Osteoblast (primary cell): Measurements from ENCODE around the gene FIGNL2. TPM values are rescaled to one million over a fixed set of nuclear protein-coding genes. Genes with fewer than 3 reads are reported as not detected.
"Not testable (repeated sequence)": the region's sequence is repeated elsewhere in the genome, so short reads cannot be mapped to it uniquely, and the experiment has no call there.

Experiments
- DNase-seq: peaks from one replicate; pipeline ENCODE4 v3.0.0; 2011; ENCODE audit warnings: low spot score, mixed read lengths; ENCODE audit not compliant: insufficient read length; ENCODE audit errors: missing footprints
- H2AFZ ChIP-seq: 2 replicates; pipeline ENCODE4 v1.6.0; 2011; ENCODE audit warnings: mild to moderate bottlenecking, low read length
- H3K27ac ChIP-seq: 2 replicates; pipeline ENCODE4 v1.5.1; 2011; ENCODE audit warnings: mild to moderate bottlenecking, low read depth, low read length, moderate library complexity
- H3K27me3 ChIP-seq: 2 replicates; pipeline ENCODE4 v1.6.0; 2012; ENCODE audit warnings: mild to moderate bottlenecking, control low read depth, inconsistent platforms, low read length, moderate library complexity; ENCODE audit not compliant: insufficient read depth
- H3K36me3 ChIP-seq: 2 replicates; pipeline ENCODE4 v1.5.1; 2011; ENCODE audit warnings: mild to moderate bottlenecking, low read length, control low read depth, moderate library complexity; ENCODE audit not compliant: insufficient read depth
- H3K4me1 ChIP-seq: 2 replicates; pipeline ENCODE4 v1.5.1; 2011; ENCODE audit warnings: mild to moderate bottlenecking, low read length, control low read depth, moderate library complexity; ENCODE audit not compliant: insufficient read depth
- H3K4me2 ChIP-seq: 2 replicates; pipeline ENCODE4 v1.6.0; 2011; ENCODE audit warnings: mild to moderate bottlenecking, low read length; ENCODE audit not compliant: insufficient read depth
- H3K4me3 ChIP-seq: fragments of 200-600 bp; sonication (generic); 3 replicates; pipeline ENCODE4 v1.5.1; 2012; ENCODE audit warnings: mild to moderate bottlenecking, low read length, inconsistent platforms; ENCODE audit not compliant: insufficient read depth
- H3K79me2 ChIP-seq: 2 replicates; pipeline ENCODE4 v1.6.0; 2012; ENCODE audit warnings: mild to moderate bottlenecking, low read length, control low read depth, inconsistent platforms; ENCODE audit not compliant: insufficient read depth
- H3K9me3 ChIP-seq: 2 replicates; pipeline ENCODE4 v1.5.1; 2011; ENCODE audit warnings: low read depth, low read length, control low read depth
- H4K20me1 ChIP-seq: 2 replicates; pipeline ENCODE4 v1.6.0; 2012; ENCODE audit warnings: mild to moderate bottlenecking, low read length, control low read depth; ENCODE audit not compliant: insufficient read depth
- total RNA-seq: library from RNA; depleted of rRNA; stranded (reverse); fragments of >200 nt; gene quantifications from 2 replicates; pipeline ENCODE4 v1.2.3, GENCODE V29; 2012
- TF ChIP-seq, protein P1 (sequence below): IDR thresholded peaks from 2 replicates; pipeline ENCODE4 v1.5.1; 2011; ENCODE audit warnings: mild to moderate bottlenecking, low read depth, low read length, moderate library complexity; ENCODE audit errors: extremely low read depth

FIGNL2 gene
- total RNA-seq, 1 donor, result 0.36 TPM

DNA sequence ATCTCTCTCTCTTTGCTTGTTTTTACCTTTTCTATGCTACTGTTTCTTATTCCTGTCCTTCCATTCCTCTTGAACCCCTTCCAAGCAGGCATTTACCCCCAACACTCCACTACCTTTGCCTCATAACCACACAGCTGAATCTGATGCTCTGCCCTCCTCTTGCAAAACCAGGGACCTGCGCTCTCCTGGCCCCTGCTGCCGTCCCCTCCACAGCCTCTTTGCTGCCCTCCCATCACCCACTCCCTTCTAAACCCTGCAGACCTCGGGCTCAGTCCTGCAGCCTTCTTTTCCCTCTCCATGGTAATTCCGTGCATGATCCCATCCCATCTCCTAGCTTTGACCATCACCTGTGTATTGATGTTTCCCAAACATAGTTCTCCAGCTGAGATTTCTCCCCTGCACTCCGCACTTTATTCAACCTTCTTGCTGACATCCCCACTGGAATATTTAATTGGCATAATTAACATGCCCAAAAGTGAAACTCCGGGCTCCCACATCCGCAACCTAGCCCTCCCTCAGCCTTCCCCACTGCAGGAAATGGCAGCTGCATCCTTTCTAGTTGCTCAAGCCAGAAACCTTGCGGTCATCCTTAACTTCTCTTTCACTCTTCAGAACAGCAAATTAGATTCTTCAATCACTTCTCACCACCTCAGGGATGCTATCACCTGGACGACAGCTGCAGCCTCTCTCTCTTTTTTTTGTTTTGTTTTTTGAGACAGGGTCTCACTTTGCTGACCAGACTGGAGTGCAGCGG is 16.0 kb downstream of the FIGNL2 start:
- H3K4me3 ChIP-seq, result no peak overlapping the region
- H3K4me2 ChIP-seq, result no peak overlapping the region
- H3K9me3 ChIP-seq, result no peaks in the 10 kb centered on the region
- no peaks in the 10 kb centered on the region for H3K36me3 ChIP-seq
- TF ChIP-seq, protein P1, sequence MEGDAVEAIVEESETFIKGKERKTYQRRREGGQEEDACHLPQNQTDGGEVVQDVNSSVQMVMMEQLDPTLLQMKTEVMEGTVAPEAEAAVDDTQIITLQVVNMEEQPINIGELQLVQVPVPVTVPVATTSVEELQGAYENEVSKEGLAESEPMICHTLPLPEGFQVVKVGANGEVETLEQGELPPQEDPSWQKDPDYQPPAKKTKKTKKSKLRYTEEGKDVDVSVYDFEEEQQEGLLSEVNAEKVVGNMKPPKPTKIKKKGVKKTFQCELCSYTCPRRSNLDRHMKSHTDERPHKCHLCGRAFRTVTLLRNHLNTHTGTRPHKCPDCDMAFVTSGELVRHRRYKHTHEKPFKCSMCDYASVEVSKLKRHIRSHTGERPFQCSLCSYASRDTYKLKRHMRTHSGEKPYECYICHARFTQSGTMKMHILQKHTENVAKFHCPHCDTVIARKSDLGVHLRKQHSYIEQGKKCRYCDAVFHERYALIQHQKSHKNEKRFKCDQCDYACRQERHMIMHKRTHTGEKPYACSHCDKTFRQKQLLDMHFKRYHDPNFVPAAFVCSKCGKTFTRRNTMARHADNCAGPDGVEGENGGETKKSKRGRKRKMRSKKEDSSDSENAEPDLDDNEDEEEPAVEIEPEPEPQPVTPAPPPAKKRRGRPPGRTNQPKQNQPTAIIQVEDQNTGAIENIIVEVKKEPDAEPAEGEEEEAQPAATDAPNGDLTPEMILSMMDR, result no peak
- no peaks in the 10 kb centered on the region for H4K20me1 ChIP-seq
- H3K4me1 ChIP-seq, result peaks cover 7% of the 10 kb centered on the region
- DNase-seq, result peak; percentile 25
- no peak overlapping the region for H2AFZ ChIP-seq
- H3K27me3 ChIP-seq, result peaks cover 46% of the 10 kb centered on the region
- H3K27ac ChIP-seq, result no peak overlapping the region
- no peaks in the 10 kb centered on the region for H3K79me2 ChIP-seq

DNA sequence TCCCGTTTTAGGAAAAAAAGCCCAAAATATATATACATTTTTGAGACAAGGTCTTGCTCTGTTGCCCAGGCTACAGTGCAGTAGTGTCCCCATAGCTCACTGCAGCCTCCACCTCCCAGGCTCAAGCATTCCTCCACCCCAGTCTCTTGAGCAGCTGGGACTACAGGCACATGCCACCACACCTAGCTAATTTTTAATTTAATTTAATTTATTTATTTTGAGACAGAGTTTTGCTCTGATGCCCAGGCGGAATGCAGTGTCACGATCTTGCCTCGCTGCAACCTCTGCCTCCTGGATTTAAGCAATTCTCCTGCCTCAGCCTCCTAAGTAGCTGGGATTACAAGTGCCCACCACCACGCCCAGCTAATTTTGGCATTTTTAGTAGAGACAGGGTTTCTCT is 16.7 kb downstream of the FIGNL2 start:
- H3K36me3 ChIP-seq, H3K9me3 ChIP-seq, H3K4me2 ChIP-seq, H3K4me1 ChIP-seq, H3K79me2 ChIP-seq, H3K27ac ChIP-seq, H2AFZ ChIP-seq, DNase-seq, H3K4me3 ChIP-seq, H4K20me1 ChIP-seq: not testable (repeated sequence)
- peaks cover 46% of the 10 kb centered on the region for H3K27me3 ChIP-seq

DNA sequence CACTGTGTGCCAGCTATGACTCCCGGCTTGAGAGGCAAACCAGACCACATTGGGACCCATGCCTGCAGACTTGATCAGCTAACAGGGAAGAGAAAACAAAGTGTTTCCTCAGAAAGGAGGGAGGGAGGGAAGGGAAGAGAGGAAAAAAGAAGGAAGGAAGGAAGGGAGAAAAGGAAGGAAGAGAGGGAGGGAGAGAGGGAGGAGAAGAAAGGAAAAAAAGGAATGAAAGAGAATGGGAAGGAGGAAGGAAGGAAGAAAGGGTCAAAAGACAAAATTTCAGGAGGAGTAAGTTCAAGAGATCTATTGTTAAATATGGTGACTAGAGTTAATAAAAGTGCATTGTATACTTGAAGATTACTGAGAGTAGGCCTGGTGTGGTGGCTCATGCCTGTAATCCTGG is 18.9 kb downstream of the FIGNL2 start:
- DNase-seq, result no peak
- Histone ChIP-seq H2AFZ (no peak overlapping the region), H3K27ac (no peak overlapping the region), H3K9me3 (no peaks in the 10 kb centered on the region), H3K4me2 (no peak overlapping the region), H4K20me1 (no peaks in the 10 kb centered on the region), H3K27me3 (peaks cover 36% of the 10 kb centered on the region), H3K4me3 (no peak overlapping the region), H3K79me2 (no peaks in the 10 kb centered on the region), H3K4me1 (peaks cover 7% of the 10 kb centered on the region), H3K36me3 (no peaks in the 10 kb centered on the region)
- TF ChIP-seq, protein P1, result no peak

DNA sequence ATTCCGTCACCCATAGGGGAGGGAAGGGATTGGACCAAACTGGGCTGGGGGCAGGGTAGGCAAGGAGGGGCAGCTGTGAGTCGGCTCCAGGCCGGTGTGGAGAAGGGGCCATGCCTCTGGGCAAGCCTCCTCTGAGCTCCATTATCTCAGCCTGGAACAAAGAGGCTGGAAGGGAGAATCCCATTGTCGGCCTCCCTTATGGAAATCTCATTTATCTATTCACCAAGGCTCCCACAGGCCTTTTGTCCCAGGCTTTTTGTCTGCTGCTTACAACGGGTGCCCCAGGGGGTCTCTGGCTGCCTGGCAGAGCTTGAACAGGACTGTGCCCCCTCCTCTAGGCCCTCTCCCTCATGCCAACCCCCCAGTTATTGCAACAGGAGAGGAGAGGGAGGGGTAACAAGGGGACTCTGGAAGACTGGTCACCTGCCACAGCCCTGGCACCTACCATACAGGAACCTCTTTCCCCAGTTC is 19.5 kb downstream of the FIGNL2 start:
- Histone ChIP-seq H3K36me3 (no peaks in the 10 kb centered on the region), H3K4me3 (no peak overlapping the region), H3K27ac (no peak overlapping the region), H3K79me2 (no peaks in the 10 kb centered on the region), H3K27me3 (peaks cover 31% of the 10 kb centered on the region), H3K4me2 (no peak overlapping the region), H2AFZ (no peak overlapping the region), H3K9me3 (no peaks in the 10 kb centered on the region), H4K20me1 (no peaks in the 10 kb centered on the region), H3K4me1 (peaks cover 7% of the 10 kb centered on the region)
- TF ChIP-seq, protein P1, result no peak
- DNase-seq, result peak; percentile 76
